Measurements from ENCODE around the gene AMN.

DNA sequence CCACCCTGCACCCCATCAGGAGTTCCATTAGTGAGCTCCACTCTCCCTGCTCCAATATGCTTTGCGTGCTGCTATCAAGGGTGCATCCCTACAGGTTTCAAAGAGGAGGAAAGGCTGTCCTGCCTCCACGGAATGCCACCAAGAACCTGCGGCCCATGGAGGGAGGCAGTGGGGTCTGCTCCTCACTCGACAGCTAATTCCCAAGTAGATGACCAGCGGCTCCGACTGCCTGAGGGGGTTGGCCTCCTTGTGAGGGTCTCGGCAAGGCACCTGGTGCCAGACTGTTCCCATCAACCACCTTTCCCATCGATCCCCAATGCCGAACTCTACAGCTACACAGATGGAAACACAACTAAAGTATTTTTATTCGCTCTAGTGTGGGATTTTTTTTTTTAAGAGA lies 36.0 kb downstream of the AMN start:
- TF ChIP-seq, protein P1, sequence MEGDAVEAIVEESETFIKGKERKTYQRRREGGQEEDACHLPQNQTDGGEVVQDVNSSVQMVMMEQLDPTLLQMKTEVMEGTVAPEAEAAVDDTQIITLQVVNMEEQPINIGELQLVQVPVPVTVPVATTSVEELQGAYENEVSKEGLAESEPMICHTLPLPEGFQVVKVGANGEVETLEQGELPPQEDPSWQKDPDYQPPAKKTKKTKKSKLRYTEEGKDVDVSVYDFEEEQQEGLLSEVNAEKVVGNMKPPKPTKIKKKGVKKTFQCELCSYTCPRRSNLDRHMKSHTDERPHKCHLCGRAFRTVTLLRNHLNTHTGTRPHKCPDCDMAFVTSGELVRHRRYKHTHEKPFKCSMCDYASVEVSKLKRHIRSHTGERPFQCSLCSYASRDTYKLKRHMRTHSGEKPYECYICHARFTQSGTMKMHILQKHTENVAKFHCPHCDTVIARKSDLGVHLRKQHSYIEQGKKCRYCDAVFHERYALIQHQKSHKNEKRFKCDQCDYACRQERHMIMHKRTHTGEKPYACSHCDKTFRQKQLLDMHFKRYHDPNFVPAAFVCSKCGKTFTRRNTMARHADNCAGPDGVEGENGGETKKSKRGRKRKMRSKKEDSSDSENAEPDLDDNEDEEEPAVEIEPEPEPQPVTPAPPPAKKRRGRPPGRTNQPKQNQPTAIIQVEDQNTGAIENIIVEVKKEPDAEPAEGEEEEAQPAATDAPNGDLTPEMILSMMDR (IDR thresholded peaks at IDR 0.05) = no peak
- no peak for TF ChIP-seq POLR2A (IDR thresholded peaks at IDR 0.05; ENCODE audit: low read depth)
